Activated T-cell treated with anti-CD3 and anti-CD28 coated beads for 4 hours (primary cell): ENCODE results near the gene PLIN5.
A peak's percentile ranks its signal among the peaks of the same experiment; 100 is the strongest.
"Not testable (repeated sequence)": the region's sequence is repeated elsewhere in the genome, so short reads cannot be mapped to it uniquely, and the experiment has no call there.

ENCODE experiments used
- DNase-seq: peaks from one replicate; pipeline ENCODE4 v3.0.0-alpha.2; 2020

Gene PLIN5

GRCh38 chr19:4566402-4567051, 31.5 kb upstream of the PLIN5 start:
- DNase-seq: no peak

- DNase-seq: not testable (repeated sequence)
These were observed 28.5 kb upstream of the PLIN5 start for GRCh38 chr19:4563562-4563961.

GRCh38 chr19:4562085-4562484, 27.1 kb upstream of the PLIN5 start:
- DNase-seq: not testable (repeated sequence)

GRCh38 chr19:4559569-4559968, 24.5 kb upstream of the PLIN5 start, which contains the start of gene SEMA6B:
Gene SEMA6B (minus strand): TSS chr19:4559684. CDS start chr19:4558457, 1,227 bp downstream.
- DNase-seq: no peak

GRCh38 chr19:4557971-4558941, 23.2 kb upstream of the PLIN5 start:
- peak; percentile 19 for DNase-seq

GRCh38 chr19:4557144-4557970, 22.3 kb upstream of the PLIN5 start:
- DNase-seq: no peak

- no peak for DNase-seq
These were observed 21.6 kb upstream of the PLIN5 start for GRCh38 chr19:4556597-4557127.

- DNase-seq: no peak
These were observed 20.9 kb upstream of the PLIN5 start for GRCh38 chr19:4555657-4556561.

GRCh38 chr19:4554717-4555116, 19.7 kb upstream of the PLIN5 start:
- no peak for DNase-seq

- no peak for DNase-seq
These were observed 18.8 kb upstream of the PLIN5 start for GRCh38 chr19:4553775-4554174.

- no peak for DNase-seq
These were observed 18.2 kb upstream of the PLIN5 start for GRCh38 chr19:4553092-4553695.

GRCh38 chr19:4552525-4552819, 17.4 kb upstream of the PLIN5 start:
- no peak for DNase-seq

GRCh38 chr19:4550479-4551050, 15.5 kb upstream of the PLIN5 start:
- no peak for DNase-seq

GRCh38 chr19:4550018-4550417, 15.0 kb upstream of the PLIN5 start:
- DNase-seq: no peak

GRCh38 chr19:4548238-4548584, 13.2 kb upstream of the PLIN5 start:
- DNase-seq: no peak

- no peak for DNase-seq
These were observed 12.5 kb upstream of the PLIN5 start for GRCh38 chr19:4547303-4548237.

GRCh38 chr19:4543842-4544647, 9.0 kb upstream of the PLIN5 start:
- no peak for DNase-seq

- no peak for DNase-seq
These were observed 8.1 kb upstream of the PLIN5 start for GRCh38 chr19:4542896-4543841.
